Thoracic aorta (tissue), 2 donors: ENCODE measurements around the gene INPP4B. TPM values are rescaled to one million over a fixed set of nuclear protein-coding genes. Genes with fewer than 3 reads are reported as not detected.

Experiments used
- ATAC-seq: fragments of 150-250 bp; one replicate; pipeline ENCODE4 v1.8.0; 2017; ENCODE audit warnings: low read depth; ENCODE audit not compliant: insufficient number of reproducible peaks, low FRiP score
- DNase-seq: peaks from one replicate; pipeline ENCODE4 v3.0.0-alpha.2; 2020; ENCODE audit warnings: low spot score
- H3K27ac ChIP-seq, 2 donors: fragments of 200-600 bp; sonication (generic); 1 replicate in 1 of 2; 2 replicates in 1 of 2; pipeline ENCODE4 v1.5.1; 2016; ENCODE audit warnings: mild to moderate bottlenecking in 2 of 2, moderate library complexity in 2 of 2
- H3K27me3 ChIP-seq: fragments of 200-600 bp; sonication (generic); replicated peaks from 2 replicates; pipeline ENCODE4 v1.6.0; 2016; ENCODE audit warnings: mild to moderate bottlenecking; ENCODE audit not compliant: insufficient read depth
- H3K36me3 ChIP-seq: fragments of 200-600 bp; sonication (generic); one replicate; pipeline ENCODE4 v1.5.1; 2016
- H3K4me1 ChIP-seq, 2 donors: fragments of 200-600 bp; sonication (generic); 1 replicate in 1 of 2; 2 replicates in 1 of 2; pipeline versions ENCODE4 v1.5.1 to v1.6.0; 2016; ENCODE audit warnings: low read depth in 2 of 2, mild to moderate bottlenecking in 1 of 2; ENCODE audit not compliant: control insufficient read depth in 1 of 2
- H3K4me3 ChIP-seq: fragments of 200-600 bp; sonication (generic); 2 replicates; pipeline ENCODE4 v1.5.1; 2016; ENCODE audit warnings: mild to moderate bottlenecking
- H3K9me3 ChIP-seq: fragments of 200-600 bp; sonication (generic); 2 replicates; pipeline ENCODE4 v1.5.1; 2016
- CTCF ChIP-seq: fragments of 200-600 bp; sonication (generic); IDR thresholded peaks from one replicate; pipeline ENCODE4 v1.5.1; 2019; ENCODE audit warnings: antibody characterized with exemption
- total RNA-seq, 2 donors: library from RNA; depleted of rRNA; stranded (reverse); fragments of >200 nt; gene quantifications; one replicate each; pipeline versions ENCODE4 v1.1.0 to v1.2.3, GENCODE V29; 2016

INPP4B gene
- total RNA-seq, 2 donors from 2014 or later = 21.1 to 30.4 TPM

- H3K27ac ChIP-seq = no peak overlapping the region
- no peaks in the 10 kb centered on the region for H3K36me3 ChIP-seq
- H3K4me1 ChIP-seq = no peaks in the 10 kb centered on the region
- TF ChIP-seq CTCF = no peak
- no peak for DNase-seq
- H3K27me3 ChIP-seq = no peaks in the 10 kb centered on the region
- no peak for ATAC-seq
- no peak overlapping the region for H3K4me3 ChIP-seq
- H3K9me3 ChIP-seq = no peaks in the 10 kb centered on the region
Measured at GRCh38 chr4:142596121-142596520, 250.0 kb downstream of the INPP4B start.

DNA sequence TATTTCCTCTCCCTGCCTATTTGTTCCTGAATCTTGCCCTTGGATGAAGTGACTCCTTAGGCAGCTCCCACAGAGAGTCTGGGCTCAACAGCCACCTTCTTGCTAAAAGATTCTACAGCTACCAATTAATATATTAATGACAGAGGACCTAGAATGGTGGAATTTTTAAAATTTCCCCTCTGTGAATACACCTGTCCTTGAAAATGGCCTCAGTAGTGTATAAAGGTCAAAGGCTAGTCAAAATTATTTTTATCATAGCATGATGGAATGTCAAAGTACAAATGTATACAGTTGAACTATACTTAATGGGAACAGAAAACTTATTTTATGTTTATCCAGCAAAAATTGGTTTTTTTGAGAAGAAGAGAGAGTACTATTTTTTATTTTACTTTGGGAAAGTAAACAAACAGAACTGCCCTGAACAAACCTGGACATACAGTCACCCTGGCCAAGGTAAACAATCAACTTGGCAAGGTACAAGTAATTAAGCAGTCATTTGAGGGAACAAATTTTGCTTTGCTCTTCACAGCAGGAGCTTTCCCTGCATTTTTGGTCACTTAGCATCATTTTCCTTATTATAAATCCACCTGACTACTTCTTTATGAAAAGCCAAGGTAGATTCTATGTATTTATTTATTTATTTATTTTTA, 250.8 kb downstream of the INPP4B start:
- ATAC-seq = no peak
- Histone ChIP-seq H3K9me3 (no peaks in the 10 kb centered on the region), H3K4me3 (no peak overlapping the region), H3K27ac (no peak overlapping the region), H3K36me3 (no peaks in the 10 kb centered on the region), H3K4me1 (no peaks in the 10 kb centered on the region), H3K27me3 (no peaks in the 10 kb centered on the region)
- no peak for DNase-seq
- TF ChIP-seq CTCF = no peak

DNA sequence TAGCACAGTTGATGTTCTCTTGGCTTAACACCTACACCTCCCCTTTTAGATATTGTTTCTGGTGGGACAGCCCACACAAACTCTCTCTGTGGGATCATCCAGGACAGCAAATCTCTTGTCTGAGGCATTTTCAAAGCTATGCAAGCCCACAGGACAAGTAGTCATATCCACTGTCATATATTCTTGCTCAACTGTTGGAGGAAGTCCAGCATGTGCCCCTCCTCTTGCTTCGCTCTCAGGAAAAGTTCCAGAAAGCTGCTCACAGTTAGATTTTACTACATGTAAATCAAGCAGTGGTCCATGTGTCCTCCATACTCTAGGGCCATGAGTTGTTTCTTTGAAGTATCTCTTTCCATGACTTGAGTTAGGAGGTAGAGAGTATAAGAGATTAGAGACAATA, 260.7 kb downstream of the INPP4B start:
- Histone ChIP-seq H3K4me3 (no peak overlapping the region), H3K36me3 (no peaks in the 10 kb centered on the region), H3K27me3 (no peaks in the 10 kb centered on the region), H3K27ac (no peak overlapping the region), H3K9me3 (no peaks in the 10 kb centered on the region), H3K4me1 (no peaks in the 10 kb centered on the region)
- no peak for TF ChIP-seq CTCF
- ATAC-seq = no peak
- no peak for DNase-seq

GRCh38 chr4:142583708-142584107, 262.4 kb downstream of the INPP4B start:
- Histone ChIP-seq H3K27me3 (no peaks in the 10 kb centered on the region), H3K27ac (no peak overlapping the region), H3K4me3 (no peak overlapping the region), H3K4me1 (no peaks in the 10 kb centered on the region), H3K9me3 (no peaks in the 10 kb centered on the region), H3K36me3 (no peaks in the 10 kb centered on the region)
- DNase-seq (no peak), ATAC-seq (no peak)
- TF ChIP-seq CTCF = no peak

GRCh38 chr4:142582340-142582739, 263.8 kb downstream of the INPP4B start:
- no peaks in the 10 kb centered on the region for H3K36me3 ChIP-seq
- DNase-seq = no peak
- H3K27me3 ChIP-seq = no peaks in the 10 kb centered on the region
- TF ChIP-seq CTCF = no peak
- ATAC-seq = no peak
- H3K4me1 ChIP-seq = no peaks in the 10 kb centered on the region
- H3K9me3 ChIP-seq = no peaks in the 10 kb centered on the region
- no peak overlapping the region for H3K27ac ChIP-seq
- H3K4me3 ChIP-seq = no peak overlapping the region
